Natural killer cell treated with Interleukin-12 subunit alpha and Interleukin-12 subunit beta and Interleukin-15 and Interleukin-18, amount 100 ng/mL, for 72 hours (primary cell): ENCODE measurements around the gene CFAP65. TPM values are rescaled to one million over a fixed set of nuclear protein-coding genes. Genes with fewer than 3 reads are reported as not detected.

ENCODE experiments used
- ATAC-seq, 2 donors: fragments of 150-1000 bp; cut with Tn5 transposase in 1 of 2; sonication (Bioruptor Pico), chemical (Tn5 transposase) in 1 of 2; 2 replicates each; pipeline ENCODE4 v1.10.0; 2021
- DNase-seq: peaks from one replicate; pipeline ENCODE4 v3.0.0; 2022; ENCODE audit warnings: low spot score
- H3K27ac Mint-ChIP-seq, 2 donors: 1 replicate in 1 of 2; 2 replicates in 1 of 2; pipeline ENCODE4 v1.8.0; 2022; ENCODE audit warnings: mixed read lengths in 2 of 2, mild to moderate bottlenecking in 1 of 2, moderate library complexity in 1 of 2
- H3K27me3 Mint-ChIP-seq, 2 donors: 1 replicate in 1 of 2; 2 replicates in 1 of 2; pipeline ENCODE4 v1.8.0; 2022; ENCODE audit warnings: mixed read lengths in 2 of 2
- H3K36me3 Mint-ChIP-seq: one replicate; pipeline ENCODE4 v1.8.0; 2022; ENCODE audit warnings: mixed read lengths
- H3K4me1 Mint-ChIP-seq, 2 donors: 1 replicate in 1 of 2; 2 replicates in 1 of 2; pipeline ENCODE4 v1.8.0; 2022; ENCODE audit warnings: low read depth in 2 of 2, mixed read lengths in 2 of 2, mild to moderate bottlenecking in 1 of 2
- H3K4me3 Mint-ChIP-seq: one replicate; pipeline ENCODE4 v1.8.0; 2022; ENCODE audit warnings: mixed read lengths
- H3K9me3 Mint-ChIP-seq: 2 replicates; pipeline ENCODE4 v1.8.0; 2022; ENCODE audit warnings: mixed read lengths
- total RNA-seq, 2 donors: library from RNA; stranded (reverse); gene quantifications; one replicate each; pipeline ENCODE4 v1.2.3, GENCODE V29; 2022

The CFAP65 gene
- total RNA-seq, 2 donors from 2014 or later = not detected

- Mint-ChIP-seq H3K9me3 (no peaks in the 10 kb centered on the region), H3K27ac (no peak overlapping the region), H3K36me3 (no peaks in the 10 kb centered on the region), H3K4me3 (no peak overlapping the region), H3K27me3 (no peaks in the 10 kb centered on the region), H3K4me1 (no peaks in the 10 kb centered on the region)
- ATAC-seq (no peak), DNase-seq (no peak)
These were observed 32.3 kb upstream of the CFAP65 start for GRCh38 chr2:219073413-219074129.

- no peak for ATAC-seq
- H3K36me3 Mint-ChIP-seq = no peaks in the 10 kb centered on the region
- no peaks in the 10 kb centered on the region for H3K4me1 Mint-ChIP-seq
- H3K9me3 Mint-ChIP-seq = no peaks in the 10 kb centered on the region
- H3K27me3 Mint-ChIP-seq = no peaks in the 10 kb centered on the region
- DNase-seq = no peak
- no peak overlapping the region for H3K27ac Mint-ChIP-seq
- no peak overlapping the region for H3K4me3 Mint-ChIP-seq
These were observed 31.5 kb upstream of the CFAP65 start for GRCh38 chr2:219072741-219073250.

- H3K9me3 Mint-ChIP-seq = no peaks in the 10 kb centered on the region
- no peaks in the 10 kb centered on the region for H3K36me3 Mint-ChIP-seq
- no peaks in the 10 kb centered on the region for H3K27me3 Mint-ChIP-seq
- H3K27ac Mint-ChIP-seq = no peak overlapping the region
- H3K4me1 Mint-ChIP-seq = no peaks in the 10 kb centered on the region
- H3K4me3 Mint-ChIP-seq = no peak overlapping the region
- no peak for DNase-seq
- ATAC-seq = no peak
These were observed 30.0 kb upstream of the CFAP65 start for GRCh38 chr2:219071131-219071816.

DNA sequence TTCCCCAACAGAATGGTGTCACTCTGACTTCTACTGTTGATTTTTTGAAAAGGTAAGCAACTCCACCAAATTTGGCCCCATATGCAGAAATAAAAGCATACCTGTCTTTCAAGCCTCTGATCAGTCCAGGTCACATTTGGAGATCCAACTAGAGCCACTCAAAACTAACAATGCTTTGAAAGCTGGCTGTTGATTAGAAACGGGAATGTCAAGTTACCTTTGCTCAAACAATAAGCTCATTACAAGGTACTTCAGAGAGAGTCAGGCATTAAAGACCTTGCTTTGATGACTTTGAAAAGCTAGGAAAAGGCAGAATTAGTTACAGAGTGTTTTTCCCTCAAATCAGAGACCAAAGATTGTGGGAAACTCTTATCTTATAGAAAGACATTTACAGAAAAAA, 24.2 kb upstream of the CFAP65 start:
- no peaks in the 10 kb centered on the region for H3K36me3 Mint-ChIP-seq
- H3K4me1 Mint-ChIP-seq = peaks cover 0 to 3% of the 10 kb centered on the region in 2 donors
- no peak overlapping the region for H3K4me3 Mint-ChIP-seq
- H3K27me3 Mint-ChIP-seq = peaks cover 14 to 24% of the 10 kb centered on the region in 2 donors
- DNase-seq (no peak), ATAC-seq (no peak)
- H3K27ac Mint-ChIP-seq = no peak overlapping the region
- no peaks in the 10 kb centered on the region for H3K9me3 Mint-ChIP-seq

DNA sequence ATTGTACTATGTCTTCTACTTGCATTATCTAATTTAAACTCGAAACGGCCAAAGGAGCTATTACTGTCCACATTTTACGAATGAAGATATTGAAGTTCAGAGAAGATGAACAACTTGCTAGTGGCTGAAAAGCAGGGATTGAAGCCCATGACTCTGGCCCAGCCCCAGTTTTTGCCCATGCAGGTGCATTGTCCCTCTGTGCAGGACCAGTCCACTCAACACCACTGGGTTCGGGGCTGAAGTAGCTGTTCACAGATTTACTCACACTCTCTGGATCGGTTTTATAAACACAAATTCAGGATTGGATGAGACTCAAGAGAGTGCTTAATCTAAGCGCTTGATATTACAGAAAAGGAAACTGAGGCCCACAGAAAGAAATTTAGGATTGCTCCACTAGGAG, 20.8 kb upstream of the CFAP65 start:
- Mint-ChIP-seq H3K36me3 (no peaks in the 10 kb centered on the region), H3K4me1 (peaks cover 0 to 10% of the 10 kb centered on the region in 2 donors), H3K27me3 (peaks cover 23 to 35% of the 10 kb centered on the region in 2 donors), H3K9me3 (no peaks in the 10 kb centered on the region), H3K27ac (no peak overlapping the region), H3K4me3 (no peak overlapping the region)
- DNase-seq (no peak), ATAC-seq (no peak)

DNA sequence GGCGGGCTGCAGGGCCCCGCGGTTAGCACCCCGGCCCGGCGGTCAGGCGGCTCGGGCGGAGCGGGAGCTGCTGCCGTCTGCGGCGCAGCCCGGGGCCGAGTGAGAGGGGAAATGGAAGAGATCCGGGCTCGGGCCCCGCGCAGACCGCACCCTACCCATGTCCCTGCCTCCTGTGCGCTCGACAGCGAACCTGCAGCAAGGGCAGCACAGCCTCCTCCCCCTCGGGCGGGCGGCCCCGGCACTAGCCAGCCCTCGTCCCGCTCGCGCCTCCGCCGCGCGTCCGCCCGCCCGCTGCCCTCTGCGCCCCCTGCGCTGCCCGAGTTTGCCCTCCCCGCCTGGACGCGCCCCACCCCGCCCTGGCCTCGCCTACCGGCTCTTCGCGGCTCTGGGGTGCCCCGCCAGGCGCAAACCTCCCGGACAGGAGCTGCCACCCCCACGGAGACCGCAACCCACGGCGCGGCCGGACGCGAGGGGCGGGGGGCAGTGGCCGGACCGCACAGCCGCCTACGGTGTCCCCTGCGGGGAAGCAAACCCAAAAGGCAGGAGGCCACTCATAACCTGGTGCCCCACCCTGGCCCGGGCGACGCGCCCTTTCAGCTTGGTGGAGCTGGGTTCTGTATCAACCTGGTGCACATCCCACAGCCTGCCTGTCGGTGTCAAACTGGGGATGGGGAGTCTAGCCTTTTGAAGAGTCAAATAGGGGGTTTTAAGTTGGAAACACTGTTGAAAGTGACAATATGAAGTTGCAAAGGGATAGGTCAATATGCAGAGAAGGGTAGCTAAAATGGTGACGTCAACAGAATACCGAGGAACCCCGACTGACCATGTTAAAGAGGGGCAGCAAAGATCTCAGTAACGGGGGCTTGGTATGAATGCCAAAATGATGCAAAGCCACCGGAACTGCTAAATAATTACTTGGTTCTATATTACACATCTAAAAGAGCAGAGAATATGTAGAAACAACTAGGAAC, 19.8 kb upstream of the CFAP65 start, which contains the start of gene IHH:
TSS of gene IHH (minus strand) at position 101 of the 971 bp plus-strand sequence. CDS start 454 bp downstream, outside the sequence.
- Mint-ChIP-seq H3K4me3 (peak within 1 kb of the TSS; percentile 32), H3K27me3 (peaks cover 27 to 41% of the 10 kb centered on the region in 2 donors), H3K4me1 (peaks cover 0 to 10% of the 10 kb centered on the region in 2 donors), H3K36me3 (no peaks in the 10 kb centered on the region), H3K9me3 (no peaks in the 10 kb centered on the region), H3K27ac (no peak within 1 kb of the TSS)
- ATAC-seq = peak; percentile 22 to 54
- no peak for DNase-seq

GRCh38 chr2:219059725-219060682, 18.7 kb upstream of the CFAP65 start:
- Mint-ChIP-seq H3K27me3 (peaks cover 31 to 44% of the 10 kb centered on the region in 2 donors), H3K9me3 (no peaks in the 10 kb centered on the region), H3K4me1 (peaks cover 0 to 10% of the 10 kb centered on the region in 2 donors), H3K27ac (no peak overlapping the region), H3K4me3 (peak overlapping the region; percentile 32), H3K36me3 (no peaks in the 10 kb centered on the region)
- DNase-seq (no peak), ATAC-seq (no peak)

DNA sequence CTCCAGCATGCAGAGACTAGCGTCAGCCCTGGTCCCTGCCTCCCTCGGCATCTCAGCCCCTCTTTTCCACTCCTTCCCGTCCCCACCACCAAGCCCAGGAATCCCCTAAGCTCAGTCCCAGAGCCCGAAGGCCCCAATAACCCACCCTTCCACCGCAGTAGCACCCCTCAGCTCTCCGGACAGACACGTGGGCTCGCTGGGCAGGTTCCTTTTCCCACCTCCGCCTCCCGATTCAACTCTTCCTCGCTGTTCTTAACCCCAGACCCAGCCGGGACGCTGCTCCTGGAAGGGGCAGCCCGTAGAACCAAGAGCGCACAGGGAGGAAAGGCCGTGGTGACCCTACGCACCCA, 18.0 kb upstream of the CFAP65 start:
- ATAC-seq = no peak
- peaks cover 31 to 44% of the 10 kb centered on the region in 2 donors for H3K27me3 Mint-ChIP-seq
- peaks cover 0 to 10% of the 10 kb centered on the region in 2 donors for H3K4me1 Mint-ChIP-seq
- H3K4me3 Mint-ChIP-seq = peak overlapping the region; percentile 32
- no peak for DNase-seq
- H3K27ac Mint-ChIP-seq = no peak overlapping the region
- H3K9me3 Mint-ChIP-seq = no peaks in the 10 kb centered on the region
- H3K36me3 Mint-ChIP-seq = no peaks in the 10 kb centered on the region

DNA sequence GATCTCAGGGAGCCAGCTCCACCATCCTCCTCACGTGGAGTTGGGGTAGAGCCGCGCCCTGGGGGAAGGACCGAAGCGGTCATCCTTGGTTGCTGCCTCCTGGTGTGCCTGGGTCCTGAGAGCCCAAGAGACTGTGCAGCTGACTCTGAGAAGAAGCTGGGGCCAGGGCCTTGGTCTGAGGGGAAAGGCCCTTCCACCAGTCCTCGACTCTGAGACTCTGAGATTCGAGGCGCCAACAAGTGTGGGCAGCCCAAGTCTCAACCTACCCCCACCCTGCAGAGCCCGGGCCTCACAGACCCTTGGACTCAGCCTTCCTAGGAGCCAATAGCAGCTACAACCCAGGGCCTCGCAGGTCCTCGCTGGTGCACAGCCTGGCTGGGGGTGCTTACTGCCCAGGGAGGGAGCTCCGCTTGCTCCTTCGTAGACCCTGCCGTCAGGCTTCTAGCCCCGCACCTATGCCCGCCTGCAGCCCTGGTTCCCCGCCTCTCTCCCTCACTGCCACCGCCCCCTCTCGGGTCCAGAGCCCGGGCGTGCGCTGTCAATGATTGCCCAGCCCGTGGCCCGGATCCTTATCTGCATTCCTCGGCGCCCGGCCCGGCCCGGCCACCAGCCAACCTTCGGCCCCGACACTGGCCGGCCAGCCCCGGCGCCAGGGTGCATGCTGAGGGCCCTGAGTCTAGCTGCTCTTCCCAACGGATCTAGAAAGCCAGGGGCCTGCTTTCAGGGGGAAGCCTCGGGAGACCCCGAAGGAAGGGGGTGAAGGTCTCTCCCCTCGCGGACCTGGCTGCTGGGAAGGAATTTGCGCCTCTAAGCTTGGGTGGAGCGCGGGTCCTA, 17.4 kb upstream of the CFAP65 start:
- Mint-ChIP-seq H3K4me3 (no peak overlapping the region), H3K4me1 (peaks cover 0 to 10% of the 10 kb centered on the region in 2 donors), H3K9me3 (no peaks in the 10 kb centered on the region), H3K27me3 (peaks cover 33 to 44% of the 10 kb centered on the region in 2 donors), H3K27ac (no peak overlapping the region), H3K36me3 (no peaks in the 10 kb centered on the region)
- DNase-seq (no peak), ATAC-seq (no peak)

DNA sequence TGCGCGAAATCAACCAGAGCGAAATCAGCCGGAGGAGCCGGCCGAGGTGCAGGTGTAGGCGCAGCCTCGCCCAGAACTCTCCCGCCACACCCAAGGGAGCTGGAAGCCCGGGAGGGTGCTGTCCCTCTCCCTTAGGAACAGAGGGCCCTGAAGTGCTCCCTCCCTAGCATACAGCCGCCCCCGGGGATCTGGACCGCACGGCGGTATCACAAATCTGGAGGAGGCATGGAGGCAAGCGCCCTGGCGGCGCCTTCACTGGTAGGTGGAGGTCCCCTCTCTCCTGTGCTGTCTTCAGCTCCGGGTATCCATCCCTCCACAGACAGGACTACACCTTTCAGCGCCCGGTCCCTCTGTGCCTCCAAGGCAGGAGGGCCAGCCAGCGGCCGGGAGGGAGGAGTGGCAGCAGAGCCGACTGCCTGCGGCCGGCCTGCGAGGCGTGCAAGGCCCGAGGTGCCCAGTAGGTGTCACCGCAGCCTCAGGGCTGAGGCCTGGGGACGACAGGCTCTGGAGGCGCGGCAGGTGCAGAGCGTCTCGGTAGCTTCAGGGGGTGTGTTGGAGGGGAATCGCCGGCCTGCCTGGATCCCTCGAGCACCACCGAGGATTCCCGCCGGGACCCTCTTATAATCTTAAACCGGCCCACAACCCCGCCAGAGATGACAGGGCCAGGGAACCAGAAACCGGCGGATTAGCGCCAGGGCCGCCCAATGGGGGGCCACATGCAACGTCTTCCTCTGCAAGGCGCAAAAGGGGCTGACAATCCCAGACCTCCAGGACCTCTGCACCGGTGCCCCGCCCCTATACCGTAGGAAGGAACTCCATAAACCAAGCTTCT, 16.6 kb upstream of the CFAP65 start:
- Mint-ChIP-seq H3K4me1 (peaks cover 0 to 10% of the 10 kb centered on the region in 2 donors), H3K27me3 (peaks cover 31 to 40% of the 10 kb centered on the region in 2 donors), H3K36me3 (no peaks in the 10 kb centered on the region), H3K27ac (no peak overlapping the region), H3K4me3 (no peak overlapping the region), H3K9me3 (no peaks in the 10 kb centered on the region)
- DNase-seq = peak; percentile 75
- ATAC-seq = peak; percentile 85 to 90

DNA sequence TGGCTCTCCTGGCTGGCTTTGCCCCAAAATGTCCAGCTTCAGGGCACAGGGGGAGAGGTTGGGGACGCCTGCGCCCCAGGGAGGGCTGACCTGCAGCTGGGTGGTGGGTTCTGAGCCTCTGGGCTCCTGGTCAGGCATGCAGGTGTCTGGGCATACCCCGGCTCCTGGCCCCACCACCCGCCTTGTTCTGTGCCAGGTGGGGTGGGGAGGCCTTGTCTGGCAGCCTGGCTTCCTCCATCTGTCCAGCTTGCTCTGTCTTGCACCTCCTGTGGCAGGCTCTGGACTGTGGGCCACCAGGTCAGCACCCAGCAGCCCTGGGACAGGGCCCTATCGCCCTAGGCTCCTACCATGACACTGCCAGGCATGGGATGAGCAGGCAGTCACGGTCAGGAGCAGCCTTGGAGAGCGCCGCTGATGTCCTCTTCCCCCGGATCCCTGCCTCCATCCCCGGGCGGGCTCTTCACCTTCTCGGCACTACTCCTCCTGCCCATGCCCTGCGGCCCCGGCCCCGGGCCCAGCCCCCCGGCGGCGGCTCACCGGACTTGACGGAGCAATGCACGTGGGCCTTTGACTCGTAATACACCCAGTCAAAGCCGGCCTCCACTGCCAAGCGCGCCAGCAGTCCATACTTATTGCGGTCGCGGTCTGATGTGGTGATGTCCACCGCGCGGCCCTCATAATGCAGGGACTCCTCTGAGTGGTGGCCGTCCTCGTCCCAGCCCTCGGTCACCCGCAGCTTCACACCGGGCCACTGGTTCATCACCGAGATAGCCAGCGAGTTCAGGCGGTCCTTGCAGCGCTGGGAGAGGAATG, 15.8 kb upstream of the CFAP65 start:
- Mint-ChIP-seq H3K27me3 (peaks cover 25 to 32% of the 10 kb centered on the region in 2 donors), H3K9me3 (no peaks in the 10 kb centered on the region), H3K27ac (no peak overlapping the region), H3K36me3 (no peaks in the 10 kb centered on the region), H3K4me3 (no peak overlapping the region), H3K4me1 (peaks cover 0 to 10% of the 10 kb centered on the region in 2 donors)
- no peak for DNase-seq
- no peak for ATAC-seq
